BLaER1 treated with 17β-estradiol and CSF1 and Interleukin-3, amounts not matched to agents 10 nM and 100 nM (cell line): Measurements from ENCODE around the gene DNAJB12.
"Not testable (repeated sequence)": the region's sequence is repeated elsewhere in the genome, so short reads cannot be mapped to it uniquely, and the experiment has no call there.

ENCODE experiments used
- H3K27ac ChIP-seq, 11 experiments: shearing (Covaris generic); formaldehyde crosslinking; 2 replicates each; pipeline ENCODE4 v1.8.1; 2022
- H3K27me3 ChIP-seq, 11 experiments: shearing (Covaris generic); formaldehyde crosslinking; 2 replicates each; pipeline ENCODE4 v1.8.1; 2022
- H3K36me3 ChIP-seq, 11 experiments: shearing (Covaris generic); formaldehyde crosslinking; 2 replicates each; pipeline ENCODE4 v1.8.1; 2022
- H3K4me1 ChIP-seq, 10 experiments: shearing (Covaris generic); formaldehyde crosslinking; 2 replicates each; pipeline ENCODE4 v1.8.1; 2022
- H3K4me2 ChIP-seq, 11 experiments: shearing (Covaris generic); formaldehyde crosslinking; 2 replicates each; pipeline ENCODE4 v1.8.1; 2022
- H3K4me3 ChIP-seq, 10 experiments: shearing (Covaris generic); formaldehyde crosslinking; 2 replicates each; pipeline ENCODE4 v1.8.1; 2022
- H3K9ac ChIP-seq, 11 experiments: shearing (Covaris generic); formaldehyde crosslinking; 2 replicates each; pipeline ENCODE4 v1.8.1; 2022
- H3K9me3 ChIP-seq, 11 experiments: shearing (Covaris generic); formaldehyde crosslinking; replicated peaks in 1 of 11; 2 replicates each; pipeline ENCODE4 v1.8.1; 2022
- H4K20me1 ChIP-seq, 11 experiments: shearing (Covaris generic); formaldehyde crosslinking; 2 replicates each; pipeline ENCODE4 v1.8.1; 2022
- Cebpa-rat ChIP-seq, 11 experiments: shearing (Covaris generic); IDR thresholded peaks; 2 replicates each; pipeline ENCODE4 v1.8.1; 2022

Gene DNAJB12

DNA sequence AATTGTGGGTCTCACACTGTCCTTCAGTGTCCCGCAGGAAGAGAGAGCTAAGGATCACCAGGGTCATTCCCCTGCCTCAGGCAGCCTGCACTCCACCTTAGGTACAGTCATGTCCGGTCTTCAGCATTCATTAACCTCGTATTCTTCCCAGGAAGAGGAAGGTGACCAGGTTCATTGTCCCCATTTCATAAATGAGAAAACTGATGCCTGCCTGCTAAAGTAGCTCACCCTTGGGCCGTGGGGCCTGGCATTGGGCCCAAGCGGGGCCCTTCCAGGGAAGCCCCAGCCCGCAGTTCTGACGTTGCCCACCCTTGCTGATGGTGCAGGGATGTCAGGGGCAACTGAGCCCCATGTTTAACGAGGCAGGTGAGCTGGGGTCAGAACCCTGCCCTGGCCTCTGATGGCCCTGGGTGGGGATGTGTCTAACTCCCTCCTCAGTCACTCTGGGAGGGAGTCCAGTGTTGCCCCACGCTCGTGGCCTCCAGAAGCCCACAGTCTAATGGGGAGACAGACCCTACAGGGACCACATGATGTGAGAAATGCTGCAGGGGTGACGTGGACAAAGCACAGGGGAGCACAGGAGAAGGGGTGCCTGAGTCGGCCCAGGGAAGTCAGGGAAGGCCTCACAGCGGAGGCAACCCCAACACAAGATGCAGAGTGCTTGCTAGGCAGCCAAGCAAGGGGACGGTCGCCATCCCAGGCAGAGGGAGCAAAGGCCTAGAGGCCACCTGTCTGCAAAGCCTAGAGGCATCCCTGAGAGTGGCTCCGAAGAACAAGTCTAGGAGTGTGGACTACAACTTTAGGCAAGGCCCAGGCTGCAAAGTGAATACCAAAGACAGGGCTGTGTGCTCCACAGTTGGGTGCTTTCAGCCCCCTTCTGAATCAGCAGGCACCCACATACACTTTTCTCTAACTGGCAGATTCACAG, 55.9 kb downstream of the DNAJB12 start:
- H3K9me3 ChIP-seq: peaks cover 0 to 13% (median 6%) of the 10 kb centered on the region in 11 experiments; a peak in 10 of 22 replicates
- H3K4me3 ChIP-seq: peak overlapping the region in 3 of 10 experiments; percentile 58 to 63 (median 61); a peak in 1 of 20 replicates
- no peaks in the 10 kb centered on the region for H3K36me3 ChIP-seq
- H4K20me1 ChIP-seq: no peaks in the 10 kb centered on the region
- peaks cover 60 to 81% (median 70%) of the 10 kb centered on the region in 10 experiments for H3K4me1 ChIP-seq
- H3K27me3 ChIP-seq: no peaks in the 10 kb centered on the region
- H3K9ac ChIP-seq: peak overlapping the region; percentile 59 to 91 (median 86); a peak in 20 of 22 replicates
- peak overlapping the region; percentile 76 to 92 (median 84) for H3K4me2 ChIP-seq
- peak overlapping the region; percentile 86 to 99 (median 95) for H3K27ac ChIP-seq
- TF ChIP-seq Cebpa-rat (IDR thresholded peaks at IDR 0.05): no peak

GRCh38 chr10:72297805-72298591, 56.7 kb downstream of the DNAJB12 start:
- Histone ChIP-seq H3K36me3 (no peaks in the 10 kb centered on the region), H3K4me3 (peak overlapping the region; percentile 53 to 71 (median 62)), H4K20me1 (no peaks in the 10 kb centered on the region), H3K4me2 (peak overlapping the region; percentile 76 to 92 (median 84)), H3K27me3 (no peaks in the 10 kb centered on the region), H3K27ac (peak overlapping the region; percentile 86 to 99 (median 95)), H3K9ac (peak overlapping the region; percentile 79 to 91 (median 87)), H3K4me1 (peaks cover 61 to 78% (median 71%) of the 10 kb centered on the region in 10 experiments), H3K9me3 (peaks cover 0 to 13% (median 6%) of the 10 kb centered on the region in 11 experiments; a peak in 10 of 22 replicates)
- no peak for TF ChIP-seq Cebpa-rat (IDR thresholded peaks at IDR 0.05)

GRCh38 chr10:72297281-72297804, 57.4 kb downstream of the DNAJB12 start:
- Histone ChIP-seq H3K4me3 (peak overlapping the region; percentile 53 to 71 (median 62)), H3K4me1 (peaks cover 65 to 81% (median 75%) of the 10 kb centered on the region in 10 experiments), H3K9ac (peak overlapping the region; percentile 79 to 91 (median 87)), H3K36me3 (no peaks in the 10 kb centered on the region), H3K27ac (peak overlapping the region; percentile 86 to 99 (median 95)), H3K9me3 (peaks cover 0 to 13% (median 6%) of the 10 kb centered on the region in 11 experiments; a peak in 10 of 22 replicates), H3K27me3 (no peaks in the 10 kb centered on the region), H4K20me1 (no peaks in the 10 kb centered on the region), H3K4me2 (peak overlapping the region; percentile 76 to 92 (median 84))
- TF ChIP-seq Cebpa-rat (IDR thresholded peaks at IDR 0.05): no peak

DNA sequence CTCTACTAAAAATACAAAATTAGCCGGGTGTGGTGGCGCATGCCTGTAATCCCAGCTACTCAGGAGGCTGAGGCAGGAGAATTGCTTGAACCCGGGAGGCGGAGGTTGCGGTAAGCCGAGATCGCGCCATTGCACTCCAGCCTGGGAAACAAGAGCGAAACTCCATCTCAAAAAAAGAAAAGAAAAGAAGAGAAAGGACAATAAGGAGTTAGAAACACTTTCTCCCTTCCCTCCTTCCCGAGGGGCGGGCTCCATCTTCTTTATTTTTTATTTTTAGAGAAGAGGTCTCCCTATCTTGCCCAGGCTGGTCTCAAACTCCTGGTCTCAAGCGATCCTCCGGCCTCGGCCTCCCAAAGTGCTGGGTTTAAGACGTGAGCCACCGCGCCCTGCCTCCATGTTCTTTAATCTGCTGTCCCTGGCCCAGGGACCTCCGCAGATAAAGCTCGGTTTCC, 57.9 kb downstream of the DNAJB12 start:
- not testable (repeated sequence) for H4K20me1 ChIP-seq, H3K36me3 ChIP-seq, H3K27me3 ChIP-seq
- peaks cover 65 to 84% (median 77%) of the 10 kb centered on the region in 10 experiments for H3K4me1 ChIP-seq
- H3K27ac ChIP-seq: peak overlapping the region; percentile 86 to 99 (median 95)
- H3K4me2 ChIP-seq: peak overlapping the region; percentile 73 to 92 (median 84)
- H3K9ac ChIP-seq: peak overlapping the region; percentile 79 to 91 (median 87)
- H3K9me3 ChIP-seq: peaks cover 0 to 13% (median 6%) of the 10 kb centered on the region in 11 experiments; a peak in 10 of 22 replicates
- peak overlapping the region; percentile 18 to 71 (median 62); a peak in 16 of 20 replicates for H3K4me3 ChIP-seq

- peak overlapping the region; percentile 73 to 92 (median 84) for H3K4me2 ChIP-seq
Measured at GRCh38 chr10:72295330-72295910, 59.3 kb downstream of the DNAJB12 start.

GRCh38 chr10:72292223-72292691, 62.5 kb downstream of the DNAJB12 start:
- H3K4me2 ChIP-seq: peak overlapping the region in 7 of 11 experiments; percentile 8 to 83 (median 31); a peak in 8 of 22 replicates
- H3K36me3 ChIP-seq: no peaks in the 10 kb centered on the region
- peaks cover 55 to 71% (median 65%) of the 10 kb centered on the region in 10 experiments for H3K4me1 ChIP-seq
- peak overlapping the region in 5 of 11 experiments; percentile 1 to 40 (median 27); a peak in 4 of 22 replicates for H3K27ac ChIP-seq
- H3K9me3 ChIP-seq: no peaks in the 10 kb centered on the region
- no peak overlapping the region for H3K4me3 ChIP-seq
- no peak for TF ChIP-seq Cebpa-rat (IDR thresholded peaks at IDR 0.05)
- no peaks in the 10 kb centered on the region for H4K20me1 ChIP-seq
- H3K27me3 ChIP-seq: no peaks in the 10 kb centered on the region
- H3K9ac ChIP-seq: no peak overlapping the region

More at GRCh38 chr10:72295330-72295910, 59.3 kb downstream of the DNAJB12 start:
- Histone ChIP-seq H4K20me1 (no peaks in the 10 kb centered on the region), H3K27ac (peak overlapping the region; percentile 20 to 99 (median 95); a peak in 20 of 22 replicates), H3K27me3 (no peaks in the 10 kb centered on the region), H3K36me3 (no peaks in the 10 kb centered on the region), H3K4me1 (peaks cover 75 to 92% (median 87%) of the 10 kb centered on the region in 10 experiments), H3K9me3 (peaks cover 0 to 2% (median under 1%) of the 10 kb centered on the region in 11 experiments; a peak in 8 of 22 replicates), H3K9ac (no peak overlapping the region; a peak in 1 of 22 replicates), H3K4me3 (peak overlapping the region in 1 of 10 experiments; percentile 61; a peak in 2 of 20 replicates)
- TF ChIP-seq Cebpa-rat (IDR thresholded peaks at IDR 0.05): no peak

DNA sequence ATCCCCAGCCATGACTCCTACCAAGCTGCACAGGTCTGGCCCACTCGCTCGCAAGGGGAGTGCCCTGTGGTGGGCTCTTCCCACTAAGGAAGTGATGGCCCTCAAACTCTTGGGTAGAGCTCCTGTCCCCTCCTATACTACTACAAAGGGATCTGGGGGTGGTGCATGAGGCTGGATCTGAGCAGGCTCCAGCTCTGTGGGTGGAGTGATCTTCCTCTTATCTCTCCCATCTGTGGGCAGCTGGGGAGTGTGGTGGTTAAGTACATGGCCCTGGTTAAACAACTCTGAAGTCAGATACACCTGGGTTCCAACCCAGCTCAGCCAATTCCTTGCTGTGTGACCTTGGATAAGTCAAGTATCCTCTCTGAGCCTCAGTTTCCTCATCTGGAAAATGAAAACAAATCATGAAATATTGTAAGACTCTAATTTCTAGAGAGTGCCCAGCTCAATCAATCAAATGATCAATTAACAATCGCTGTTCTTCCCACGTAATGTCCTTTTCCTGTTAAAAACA, 63.6 kb downstream of the DNAJB12 start:
- Histone ChIP-seq H3K9ac (no peak overlapping the region), H3K27ac (peak overlapping the region in 4 of 11 experiments; percentile 20 to 33 (median 29); a peak in 4 of 22 replicates), H3K36me3 (no peaks in the 10 kb centered on the region), H3K4me1 (peaks cover 56 to 73% (median 67%) of the 10 kb centered on the region in 10 experiments), H3K27me3 (no peaks in the 10 kb centered on the region), H3K9me3 (no peaks in the 10 kb centered on the region), H4K20me1 (no peaks in the 10 kb centered on the region), H3K4me2 (peak overlapping the region in 10 of 11 experiments; percentile 0 to 60 (median 44); a peak in 16 of 22 replicates), H3K4me3 (no peak overlapping the region)
- no peak for TF ChIP-seq Cebpa-rat (IDR thresholded peaks at IDR 0.05)
